ENCODE results near the gene PRKAR1B.
"Not testable (repeated sequence)": the region's sequence is repeated elsewhere in the genome, so short reads cannot be mapped to it uniquely, and the experiment has no call there.

The PRKAR1B gene

GRCh38 chr7:641269-641671 lies 85.8 kb downstream of the PRKAR1B start:
- no peak for DNase-seq

GRCh38 chr7:638256-639011 lies 88.6 kb downstream of the PRKAR1B start:
- no peak for DNase-seq

- DNase-seq = no peak
Observed at GRCh38 chr7:637826-638225, 89.3 kb downstream of the PRKAR1B start.

- no peak for DNase-seq
Observed at GRCh38 chr7:636396-636795, 90.7 kb downstream of the PRKAR1B start.

- not testable (repeated sequence) for DNase-seq
Observed at GRCh38 chr7:635687-636382, 91.2 kb downstream of the PRKAR1B start.

GRCh38 chr7:635227-635626 lies 91.9 kb downstream of the PRKAR1B start:
- no peak for DNase-seq

- DNase-seq = no peak
Observed at GRCh38 chr7:633381-634018, 93.6 kb downstream of the PRKAR1B start.

- DNase-seq = no peak
Observed at GRCh38 chr7:632831-633210, 94.3 kb downstream of the PRKAR1B start.

- DNase-seq = no peak
Observed at GRCh38 chr7:631964-632830, 94.9 kb downstream of the PRKAR1B start.

GRCh38 chr7:631291-631711 lies 95.8 kb downstream of the PRKAR1B start:
- DNase-seq = no peak

GRCh38 chr7:630539-630938 lies 96.5 kb downstream of the PRKAR1B start:
- DNase-seq = no peak

- no peak for DNase-seq
Observed at GRCh38 chr7:630111-630511, 97.0 kb downstream of the PRKAR1B start.

GRCh38 chr7:628826-629225 lies 98.3 kb downstream of the PRKAR1B start:
- DNase-seq = no peak

- DNase-seq = no peak
Observed at GRCh38 chr7:628402-628763, 98.7 kb downstream of the PRKAR1B start.

- DNase-seq = no peak
Observed at GRCh38 chr7:627661-628401, 99.2 kb downstream of the PRKAR1B start.

GRCh38 chr7:625376-625971 lies 101.6 kb downstream of the PRKAR1B start:
- DNase-seq = no peak

- DNase-seq = no peak
Observed at GRCh38 chr7:623464-623863, 103.6 kb downstream of the PRKAR1B start.

GRCh38 chr7:621572-622285 lies 105.4 kb downstream of the PRKAR1B start:
- DNase-seq = no peak

GRCh38 chr7:620885-621284 lies 106.2 kb downstream of the PRKAR1B start:
- DNase-seq = no peak

GRCh38 chr7:620056-620455 lies 107.0 kb downstream of the PRKAR1B start:
- no peak for DNase-seq

- DNase-seq = no peak
Observed at GRCh38 chr7:619368-619840, 107.7 kb downstream of the PRKAR1B start.
